ENCODE measurements around the gene FBXL2.

- TF ChIP-seq CEBPB (IDR thresholded peaks at IDR 0.05; ENCODE audit: low read depth, low read length) (no peak), RAD21 (IDR thresholded peaks at IDR 0.05 in 1 of 2, conservative IDR thresholded peaks at IDR 0.05 in 1 of 2; ENCODE audit: low read depth in 2 of 2, low read length in 2 of 2) (no peak), POLR2A (IDR thresholded peaks at IDR 0.05; ENCODE audit: control extremely low read depth in 1 of 2, low read depth in 2 of 2, low read length in 2 of 2) (no peak), CTCF (IDR thresholded peaks at IDR 0.05; ENCODE audit: control extremely low read depth in 1 of 3, insufficient read depth in 1 of 3, low read depth in 1 of 3, low read length in 3 of 3) (no peak), ATF2 (IDR thresholded peaks at IDR 0.05; ENCODE audit: low read length) (no peak)
These were observed 111.3 kb downstream of the FBXL2 start for GRCh38 chr3:33388374-33389100.

Data from H1 (cell line).